ENCODE results near the gene AKAP9. TPM values are rescaled to one million over a fixed set of nuclear protein-coding genes. Genes with fewer than 3 reads are reported as not detected.
A peak's percentile ranks its signal among the peaks of the same experiment; 100 is the strongest.
"Not testable (repeated sequence)": the region's sequence is repeated elsewhere in the genome, so short reads cannot be mapped to it uniquely, and the experiment has no call there.

The AKAP9 gene
- total RNA-seq, 6 donors from 2014 or later, result 61.0 to 224 (median 78.4) TPM

DNA sequence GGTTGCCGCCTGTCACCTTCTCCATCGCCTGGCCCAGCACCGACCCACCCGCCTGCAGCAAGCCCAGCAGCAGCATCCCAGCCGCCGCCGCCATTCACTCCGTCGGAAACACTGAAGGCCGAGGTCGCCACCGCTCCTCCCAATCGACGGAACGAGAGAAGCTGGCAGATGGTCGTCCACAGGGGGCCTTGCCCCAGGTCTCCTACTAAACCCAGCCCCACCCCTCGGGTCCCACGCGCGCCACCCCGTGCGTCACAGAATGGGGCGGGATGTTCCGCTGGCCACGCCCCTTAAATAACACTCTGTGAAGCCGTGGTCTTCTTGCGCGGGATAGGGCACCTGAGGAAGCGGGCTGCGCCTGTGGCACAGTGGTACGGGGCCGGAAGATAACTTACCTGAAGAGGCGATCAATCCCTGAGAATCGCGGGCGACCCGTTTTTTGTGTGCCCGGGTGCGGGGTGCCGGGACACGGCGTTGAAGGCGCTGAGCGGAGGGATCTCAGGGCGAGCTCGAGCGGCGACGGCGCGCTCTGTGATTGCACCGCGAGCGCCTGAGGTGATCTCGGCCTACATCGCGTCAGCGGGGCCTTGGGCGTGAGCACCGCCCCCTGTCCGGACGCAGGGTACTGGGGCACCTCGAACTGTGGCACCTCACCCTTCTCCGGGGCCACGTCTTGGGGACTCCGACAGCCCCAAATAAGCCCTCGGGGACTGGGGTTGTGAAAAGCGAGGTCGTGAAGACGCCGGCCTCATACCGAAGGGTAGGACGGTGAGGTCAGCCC, 193.8 kb downstream of the AKAP9 start, which contains the start of gene CYP51A1:
CYP51A1 (minus strand) TSS at position 207 of the 781 bp plus-strand sequence; CDS start at position 94, 113 bp downstream.
- 1 to 2% methylated on average over 33 to 43 of the region's 73 CpGs for WGBS, 2 donors

GRCh38 chr7:92135052-92135889, 194.6 kb downstream of the AKAP9 start:
- H3K36me3 ChIP-seq, result peaks cover 0 to 7% (median 1%) of the 10 kb centered on the region in 4 donors
- H3K4me3 ChIP-seq, result peak overlapping the region; percentile 80 to 95 (median 92)
- no peaks in the 10 kb centered on the region for H3K9me3 ChIP-seq
- no peaks in the 10 kb centered on the region for H3K27me3 ChIP-seq
- peaks cover 16 to 29% (median 17%) of the 10 kb centered on the region in 4 donors for H3K4me1 ChIP-seq
- DNase-seq, result no peak
- no peak for TF ChIP-seq POLR2A (IDR thresholded peaks at IDR 0.05)
- TF ChIP-seq POLR2AphosphoS5 (IDR thresholded peaks at IDR 0.05), result no peak
- TF ChIP-seq, protein P1, sequence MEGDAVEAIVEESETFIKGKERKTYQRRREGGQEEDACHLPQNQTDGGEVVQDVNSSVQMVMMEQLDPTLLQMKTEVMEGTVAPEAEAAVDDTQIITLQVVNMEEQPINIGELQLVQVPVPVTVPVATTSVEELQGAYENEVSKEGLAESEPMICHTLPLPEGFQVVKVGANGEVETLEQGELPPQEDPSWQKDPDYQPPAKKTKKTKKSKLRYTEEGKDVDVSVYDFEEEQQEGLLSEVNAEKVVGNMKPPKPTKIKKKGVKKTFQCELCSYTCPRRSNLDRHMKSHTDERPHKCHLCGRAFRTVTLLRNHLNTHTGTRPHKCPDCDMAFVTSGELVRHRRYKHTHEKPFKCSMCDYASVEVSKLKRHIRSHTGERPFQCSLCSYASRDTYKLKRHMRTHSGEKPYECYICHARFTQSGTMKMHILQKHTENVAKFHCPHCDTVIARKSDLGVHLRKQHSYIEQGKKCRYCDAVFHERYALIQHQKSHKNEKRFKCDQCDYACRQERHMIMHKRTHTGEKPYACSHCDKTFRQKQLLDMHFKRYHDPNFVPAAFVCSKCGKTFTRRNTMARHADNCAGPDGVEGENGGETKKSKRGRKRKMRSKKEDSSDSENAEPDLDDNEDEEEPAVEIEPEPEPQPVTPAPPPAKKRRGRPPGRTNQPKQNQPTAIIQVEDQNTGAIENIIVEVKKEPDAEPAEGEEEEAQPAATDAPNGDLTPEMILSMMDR (IDR thresholded peaks at IDR 0.05), result no peak
- no peak for TF ChIP-seq EP300 (IDR thresholded peaks at IDR 0.05)
- WGBS, 2 donors, result 27 to 31% methylated on average over 21 of the region's 21 CpGs
- peak overlapping the region; percentile 90 to 97 (median 94) for H3K27ac ChIP-seq
- ATAC-seq (ENCODE audit: low FRiP score in 2 of 2), result no peak

More for the DNA sequence above, 193.8 kb downstream of the AKAP9 start, which contains the start of gene CYP51A1:
- peak in 1 of 4 donors; percentile 75 for TF ChIP-seq EP300 (IDR thresholded peaks at IDR 0.05)
- TF ChIP-seq POLR2A (IDR thresholded peaks at IDR 0.05), result peak in 3 of 4 donors; percentile 83 to 91 (median 88)
- TF ChIP-seq, protein P1 (IDR thresholded peaks at IDR 0.05), result peak in 3 of 6 experiments; percentile 11 to 37 (median 20)
- TF ChIP-seq POLR2AphosphoS5 (IDR thresholded peaks at IDR 0.05), result peak; percentile 72 to 85
- H3K27ac ChIP-seq, result peak within 1 kb of the TSS; percentile 90 to 97 (median 94)
- H3K4me1 ChIP-seq, result peaks cover 16 to 29% (median 17%) of the 10 kb centered on the region in 4 donors
- ATAC-seq (ENCODE audit: low FRiP score in 2 of 2) (peak; percentile 98), DNase-seq (peak; percentile 94 to 98)
- peaks cover 0 to 15% (median 4%) of the 10 kb centered on the region in 4 donors for H3K36me3 ChIP-seq
- H3K9me3 ChIP-seq, result no peaks in the 10 kb centered on the region
- no peaks in the 10 kb centered on the region for H3K27me3 ChIP-seq
- peak within 1 kb of the TSS; percentile 80 to 95 (median 92) for H3K4me3 ChIP-seq

GRCh38 chr7:92137557-92137956, 196.9 kb downstream of the AKAP9 start:
- no peak overlapping the region for H3K4me3 ChIP-seq
- DNase-seq (no peak), ATAC-seq (ENCODE audit: low FRiP score in 2 of 2) (no peak)
- WGBS, 2 donors, result 38 to 42% methylated on average over 2 of the region's 2 CpGs
- no peaks in the 10 kb centered on the region for H3K36me3 ChIP-seq
- peaks cover 8 to 21% (median 11%) of the 10 kb centered on the region in 4 donors for H3K4me1 ChIP-seq
- TF ChIP-seq, protein P1 (IDR thresholded peaks at IDR 0.05), result no peak
- TF ChIP-seq POLR2AphosphoS5 (IDR thresholded peaks at IDR 0.05), result no peak
- no peak for TF ChIP-seq EP300 (IDR thresholded peaks at IDR 0.05)
- TF ChIP-seq POLR2A (IDR thresholded peaks at IDR 0.05), result no peak
- H3K27ac ChIP-seq, result no peak overlapping the region
- no peaks in the 10 kb centered on the region for H3K27me3 ChIP-seq
- H3K9me3 ChIP-seq, result no peaks in the 10 kb centered on the region

DNA sequence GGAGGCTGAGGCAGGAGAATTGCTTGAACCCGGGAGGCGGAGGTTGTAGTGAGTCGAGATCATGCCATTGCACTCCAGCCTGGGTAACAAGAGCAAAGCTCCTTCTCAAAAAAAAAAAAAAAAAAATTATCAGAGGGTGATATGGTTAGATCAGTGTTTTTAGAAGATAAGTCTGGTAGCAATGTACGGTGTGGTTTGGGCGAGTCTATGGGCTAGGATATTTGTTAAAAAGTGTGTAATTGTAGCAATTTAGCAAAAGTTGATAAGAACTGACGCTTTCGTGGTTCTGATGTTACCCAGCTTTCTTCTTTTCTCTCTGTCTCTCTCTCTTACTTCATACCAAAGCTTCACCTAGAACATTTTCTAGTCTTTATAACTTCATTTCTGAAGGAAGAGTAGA, 200.5 kb downstream of the AKAP9 start:
- DNase-seq (no peak), ATAC-seq (ENCODE audit: low FRiP score in 2 of 2) (no peak)
- H3K27me3 ChIP-seq, result no peaks in the 10 kb centered on the region
- no peaks in the 10 kb centered on the region for H3K4me1 ChIP-seq
- TF ChIP-seq EP300 (IDR thresholded peaks at IDR 0.05) (no peak), POLR2AphosphoS5 (IDR thresholded peaks at IDR 0.05) (no peak), POLR2A (IDR thresholded peaks at IDR 0.05) (no peak)
- TF ChIP-seq, protein P1 (IDR thresholded peaks at IDR 0.05), result no peak
- H3K9me3 ChIP-seq, result no peaks in the 10 kb centered on the region
- no peaks in the 10 kb centered on the region for H3K36me3 ChIP-seq
- no peak overlapping the region for H3K27ac ChIP-seq
- whole genome bisulfite sequencing, 2 donors, result 88 to 97% methylated on average over 7 of the region's 7 CpGs
- H3K4me3 ChIP-seq, result no peak overlapping the region

DNA sequence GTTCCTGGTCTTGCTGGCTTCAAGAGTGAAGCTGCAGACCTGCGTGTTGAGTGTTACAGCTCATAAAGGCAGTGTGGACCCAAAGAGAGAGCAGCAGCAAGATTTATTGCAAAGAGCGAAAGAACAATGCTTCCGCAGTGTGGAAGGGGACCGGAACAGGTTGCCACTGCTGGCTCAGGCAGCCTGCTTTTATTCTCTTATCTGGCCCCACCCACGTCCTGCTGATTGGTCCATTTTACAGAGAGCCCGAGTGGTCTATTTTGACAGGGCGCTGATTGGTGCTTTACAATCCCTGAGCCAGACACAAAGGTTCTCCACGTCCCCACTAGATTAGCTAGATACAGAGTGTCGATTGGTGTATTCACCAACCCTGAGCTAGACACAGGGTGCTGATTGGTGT, 202.1 kb downstream of the AKAP9 start:
- not testable (repeated sequence) for ATAC-seq (ENCODE audit: low FRiP score in 2 of 2); H3K9me3 ChIP-seq; H3K4me1 ChIP-seq; H3K4me3 ChIP-seq; DNase-seq; H3K27me3 ChIP-seq; H3K36me3 ChIP-seq; H3K27ac ChIP-seq
- 87 to 97% methylated on average over 9 of the region's 9 CpGs for WGBS, 2 donors

DNA sequence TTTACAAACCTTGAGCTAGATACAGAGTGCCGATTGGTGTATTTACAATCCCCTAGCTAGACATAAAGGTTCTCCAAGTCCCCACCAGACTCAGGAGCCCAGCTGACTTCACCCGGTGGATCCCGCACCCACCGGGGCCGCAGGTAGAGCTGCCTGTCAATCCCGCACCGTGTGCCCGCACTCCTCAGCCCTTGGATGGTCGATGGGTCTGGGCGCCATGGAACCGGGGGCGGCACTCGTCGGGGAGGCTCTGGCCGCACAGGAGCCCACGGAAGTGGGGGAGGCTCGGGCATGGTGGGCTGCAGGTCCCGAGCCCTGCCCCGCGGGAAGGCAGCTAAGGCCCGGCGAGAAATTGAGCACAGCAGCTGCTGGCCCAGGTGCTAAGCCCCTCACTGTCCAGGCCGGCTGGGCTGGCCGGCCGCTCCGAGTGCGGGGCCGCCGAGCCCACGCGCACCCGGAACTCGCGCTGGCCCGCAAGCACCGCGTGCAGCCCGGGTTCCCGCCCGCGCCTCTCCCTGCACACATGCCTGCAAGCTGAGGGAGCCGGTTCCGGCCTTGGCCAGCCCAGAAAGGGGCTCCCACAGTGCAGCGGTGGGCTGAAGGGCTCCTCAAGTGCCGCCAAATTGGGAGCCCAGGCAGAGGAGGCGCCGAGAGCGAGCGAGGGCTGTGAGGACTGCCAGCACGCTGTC, 202.7 kb downstream of the AKAP9 start:
- H3K27me3 ChIP-seq; ATAC-seq (ENCODE audit: low FRiP score in 2 of 2); H3K4me3 ChIP-seq; H3K4me1 ChIP-seq; H3K27ac ChIP-seq; H3K36me3 ChIP-seq; H3K9me3 ChIP-seq: not testable (repeated sequence)
- peak in 1 of 2 donors; percentile 66 for DNase-seq
- 96 to 98% methylated on average over 16 to 44 of the region's 50 CpGs for WGBS, 2 donors

Data from upper lobe of left lung (tissue), 6 donors.